Measurements from ENCODE around the gene CLDND1.

DNA sequence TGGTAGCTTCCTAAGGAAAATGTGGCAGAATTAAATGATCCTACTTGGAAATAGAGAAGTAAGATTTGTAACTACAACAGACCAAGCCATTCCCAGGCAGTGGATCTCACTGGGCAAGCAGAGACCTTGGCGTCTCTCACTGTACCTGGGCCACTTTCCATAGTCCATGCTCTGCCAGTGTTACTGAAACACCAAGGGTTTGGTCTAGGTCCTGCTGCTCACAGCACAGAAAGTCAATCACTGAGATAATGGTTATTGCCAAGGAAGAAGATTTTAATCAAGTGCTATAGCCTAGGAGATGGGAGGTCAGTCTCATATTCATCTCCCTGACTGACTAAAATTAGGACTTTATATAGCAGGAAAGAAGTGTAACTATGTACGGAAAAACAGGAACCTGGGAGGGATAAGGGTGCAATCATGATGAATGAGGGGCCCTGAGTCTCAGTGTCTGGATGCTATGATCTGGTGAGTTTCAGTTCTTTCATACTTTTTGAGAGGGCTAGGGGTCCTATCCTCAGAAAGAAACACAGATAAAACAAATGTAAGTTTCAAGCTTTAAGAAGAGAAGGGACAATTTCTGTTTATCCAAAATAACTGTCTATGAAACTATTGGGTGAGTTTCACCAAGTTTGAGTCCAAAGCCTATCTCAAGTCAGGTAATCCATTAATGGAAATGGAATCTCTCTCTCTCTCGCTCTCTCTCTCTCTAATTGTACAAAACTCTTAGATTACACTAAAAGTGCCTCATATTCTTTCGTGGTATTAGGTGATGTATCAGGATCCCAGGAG, 29.7 kb upstream of the CLDND1 start:
- TF ChIP-seq, protein P1, sequence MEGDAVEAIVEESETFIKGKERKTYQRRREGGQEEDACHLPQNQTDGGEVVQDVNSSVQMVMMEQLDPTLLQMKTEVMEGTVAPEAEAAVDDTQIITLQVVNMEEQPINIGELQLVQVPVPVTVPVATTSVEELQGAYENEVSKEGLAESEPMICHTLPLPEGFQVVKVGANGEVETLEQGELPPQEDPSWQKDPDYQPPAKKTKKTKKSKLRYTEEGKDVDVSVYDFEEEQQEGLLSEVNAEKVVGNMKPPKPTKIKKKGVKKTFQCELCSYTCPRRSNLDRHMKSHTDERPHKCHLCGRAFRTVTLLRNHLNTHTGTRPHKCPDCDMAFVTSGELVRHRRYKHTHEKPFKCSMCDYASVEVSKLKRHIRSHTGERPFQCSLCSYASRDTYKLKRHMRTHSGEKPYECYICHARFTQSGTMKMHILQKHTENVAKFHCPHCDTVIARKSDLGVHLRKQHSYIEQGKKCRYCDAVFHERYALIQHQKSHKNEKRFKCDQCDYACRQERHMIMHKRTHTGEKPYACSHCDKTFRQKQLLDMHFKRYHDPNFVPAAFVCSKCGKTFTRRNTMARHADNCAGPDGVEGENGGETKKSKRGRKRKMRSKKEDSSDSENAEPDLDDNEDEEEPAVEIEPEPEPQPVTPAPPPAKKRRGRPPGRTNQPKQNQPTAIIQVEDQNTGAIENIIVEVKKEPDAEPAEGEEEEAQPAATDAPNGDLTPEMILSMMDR (IDR thresholded peaks at IDR 0.05) = no peak
- no peak for TF ChIP-seq POLR2A (IDR thresholded peaks at IDR 0.05)
